IMR-90 (cell line): ENCODE results near the gene COMMD1. TPM values are rescaled to one million over a fixed set of nuclear protein-coding genes. Genes with fewer than 3 reads are reported as not detected.

Source experiments
- ATAC-seq: fragments of 200-7000 bp; cut with Tn5 transposase; 2 replicates; pipeline ENCODE4 v1.9.1; 2020; ENCODE audit warnings: low read depth, mild to moderate bottlenecking, moderate library complexity
- BruUV-seq: library from RNA; stranded (reverse); fragments of 400-500 nt; replicated peaks from 2 replicates; lab custom pipeline; 2021; lab: Mats Ljungman, UMichigan
- CTCF ChIA-PET: fragments of 300-600 bp; formaldehyde crosslinking; extraction: SDS; loops from one replicate; lab custom pipeline; 2021; ENCODE audit warnings: antibody characterized with exemption; lab: Yijun Ruan, JAX
- POLR2A ChIA-PET: fragments of 300-600 bp; sonication (Branson Sonifier 250); formaldehyde crosslinking; loops from one replicate; lab custom pipeline; 2022; ENCODE audit warnings: antibody characterized with exemption; ENCODE audit not compliant: unreplicated experiment; lab: Charles Lee
- DNase-seq: peaks from one replicate; pipeline ENCODE4 v3.0.0; 2013
- H2AFZ ChIP-seq: replicated peaks from 2 replicates; pipeline ENCODE3; 2013; ENCODE audit warnings: low read length, mild to moderate bottlenecking; ENCODE audit not compliant: poor library complexity
- H2AK5ac ChIP-seq: 2 replicates; pipeline ENCODE4 v1.6.1; 2013; ENCODE audit warnings: low read depth, low read length, inconsistent platforms
- H2AK9ac ChIP-seq: replicated peaks from 2 replicates; pipeline ENCODE3; 2013; ENCODE audit warnings: mild to moderate bottlenecking, low read depth, low read length, moderate library complexity; ENCODE audit not compliant: poor library complexity
- H2BK120ac ChIP-seq: 2 replicates; pipeline ENCODE4 v1.6.1; 2013; ENCODE audit warnings: low read depth, low read length, inconsistent platforms
- H2BK15ac ChIP-seq: 3 replicates; pipeline ENCODE4 v1.6.1; 2013; ENCODE audit warnings: low read depth, low read length, inconsistent platforms
- H2BK20ac ChIP-seq: 2 replicates; pipeline ENCODE4 v1.6.1; 2013; ENCODE audit warnings: low read depth, mild to moderate bottlenecking, inconsistent platforms, low read length, moderate library complexity
- H2BK5ac ChIP-seq: 2 replicates; pipeline ENCODE4 v1.6.1; 2013; ENCODE audit warnings: mild to moderate bottlenecking, low read depth, low read length, inconsistent platforms; ENCODE audit not compliant: poor library complexity, severe bottlenecking
- H3K14ac ChIP-seq: replicated peaks from 2 replicates; pipeline ENCODE4 v1.6.1; 2013; ENCODE audit warnings: low read depth, low read length, inconsistent platforms
- H3K18ac ChIP-seq: 2 replicates; pipeline ENCODE4 v1.6.1; 2013; ENCODE audit warnings: low read depth, low read length, control low read depth
- H3K23ac ChIP-seq: 2 replicates; pipeline ENCODE4 v1.6.1; 2013; ENCODE audit warnings: low read depth, low read length, inconsistent platforms
- H3K27ac ChIP-seq: 2 replicates; pipeline ENCODE4 v1.5.1; 2013; ENCODE audit warnings: mild to moderate bottlenecking, control low read depth, low read length; ENCODE audit not compliant: insufficient read depth
- H3K27me3 ChIP-seq: 2 replicates; pipeline ENCODE4 v1.6.1; 2013; ENCODE audit warnings: low read length; ENCODE audit not compliant: control insufficient read depth, insufficient read depth
- H3K36me3 ChIP-seq: 2 replicates; pipeline ENCODE4 v1.6.1; 2013; ENCODE audit warnings: low read length, mixed read lengths; ENCODE audit not compliant: control insufficient read depth, insufficient read depth
- H3K4ac ChIP-seq: 2 replicates; pipeline ENCODE4 v1.6.1; 2013; ENCODE audit warnings: low read depth, low read length, inconsistent platforms
- H3K4me1 ChIP-seq: 2 replicates; pipeline ENCODE4 v1.6.1; 2013; ENCODE audit warnings: low read length, mixed read lengths; ENCODE audit not compliant: control insufficient read depth, insufficient read depth
- H3K4me2 ChIP-seq: 2 replicates; pipeline ENCODE4 v1.6.1; 2013; ENCODE audit warnings: low read depth, mild to moderate bottlenecking, control low read depth, low read length, moderate library complexity
- H3K4me3 ChIP-seq: 2 replicates; pipeline ENCODE4 v1.5.1; 2013; ENCODE audit warnings: low read depth, mild to moderate bottlenecking, control low read depth, low read length, moderate library complexity; ENCODE audit not compliant: insufficient read depth
- H3K56ac ChIP-seq: 2 replicates; pipeline ENCODE4 v1.6.1; 2013; ENCODE audit warnings: low read length, inconsistent platforms; ENCODE audit not compliant: insufficient read depth; ENCODE audit errors: extremely low read depth
- H3K79me1 ChIP-seq, 2 experiments: 2 replicates each; pipeline ENCODE4 v1.6.1; 2013; ENCODE audit warnings: low read length in 2 of 2, inconsistent platforms in 1 of 2, low read depth in 1 of 2
- H3K9ac ChIP-seq: 2 replicates; pipeline ENCODE4 v1.6.1; 2013; ENCODE audit warnings: low read depth, low read length, control low read depth
- H3K9me1 ChIP-seq: 2 replicates; pipeline ENCODE4 v1.6.1; 2013; ENCODE audit warnings: low read length, inconsistent platforms; ENCODE audit not compliant: insufficient read depth
- H3K9me3 ChIP-seq: 2 replicates; pipeline ENCODE4 v1.6.1; 2013; ENCODE audit warnings: low read length; ENCODE audit not compliant: control insufficient read depth, insufficient read depth
- H4K20me1 ChIP-seq: 2 replicates; pipeline ENCODE4 v1.6.1; 2013; ENCODE audit warnings: low read length, inconsistent platforms; ENCODE audit not compliant: insufficient read depth
- H4K5ac ChIP-seq: 2 replicates; pipeline ENCODE4 v1.6.1; 2013; ENCODE audit warnings: mild to moderate bottlenecking, low read depth, low read length, control low read depth
- H4K8ac ChIP-seq, 2 experiments: 2 replicates each; pipeline ENCODE4 v1.6.1; 2013; ENCODE audit warnings: low read depth in 2 of 2, low read length in 2 of 2, control low read depth in 1 of 2, inconsistent platforms in 1 of 2
- H4K91ac ChIP-seq: 2 replicates; pipeline ENCODE4 v1.6.1; 2013; ENCODE audit warnings: low read depth, low read length, inconsistent platforms; ENCODE audit not compliant: insufficient read depth
- CEBPB ChIP-seq: IDR thresholded peaks from 2 replicates; pipeline ENCODE4 v1.6.1; 2012; ENCODE audit warnings: low read depth, low read length, improper control_type of control experiment
- CHD1 ChIP-seq: IDR thresholded peaks from 2 replicates; pipeline ENCODE4 v1.6.1; 2012; ENCODE audit warnings: low read depth, low read length, improper control_type of control experiment
- CTCF ChIP-seq: conservative IDR thresholded peaks from 2 replicates; pipeline ENCODE4 v1.5.1; 2012; ENCODE audit warnings: mild to moderate bottlenecking, low read depth, low read length, improper control_type of control experiment
- ELK1 ChIP-seq: fragments of 150-350 bp; IDR thresholded peaks from 2 replicates; pipeline ENCODE4 v1.6.1; 2016; ENCODE audit warnings: low read depth, mild to moderate bottlenecking, low read length, moderate library complexity, borderline replicate concordance
- FOS ChIP-seq: fragments of 150-350 bp; IDR thresholded peaks from 2 replicates; pipeline ENCODE4 v1.6.1; 2016; ENCODE audit warnings: low read depth, low read length
- MAZ ChIP-seq: IDR thresholded peaks from 2 replicates; pipeline ENCODE4 v1.6.1; 2012; ENCODE audit warnings: low read depth, mild to moderate bottlenecking, low read length, improper control_type of control experiment, moderate library complexity, borderline replicate concordance
- RAD21 ChIP-seq: IDR thresholded peaks from 2 replicates; pipeline ENCODE4 v1.6.1; 2012; ENCODE audit warnings: low read length, improper control_type of control experiment
- RFX5 ChIP-seq: IDR thresholded peaks from 2 replicates; pipeline ENCODE4 v1.8.0; 2012; ENCODE audit warnings: low read depth, mild to moderate bottlenecking, low read length, moderate library complexity
- SMC3 ChIP-seq: fragments of 150-350 bp; IDR thresholded peaks from 2 replicates; pipeline ENCODE4 v1.6.1; 2016; ENCODE audit warnings: low read depth, mild to moderate bottlenecking, antibody characterized with exemption, low read length, moderate library complexity
- dilution Hi-C: fragments of 300-500 bp; cut with HindIII; formaldehyde crosslinking; loops from one replicate; pipeline ENCODE4 v1.14.3; 2018; ENCODE audit warnings: low sequenced_read_pairs; ENCODE audit not compliant: unreplicated experiment
- in situ Hi-C: fragments of 300-500 bp; cut with MboI; formaldehyde crosslinking; loops from 3 replicates; pipeline ENCODE4 v1.14.3; 2019; ENCODE audit warnings: low sequenced_read_pairs, inconsistent platforms, mixed read lengths
- intact Hi-C: fragments of 100-400 bp; cut with micrococcal nuclease; formaldehyde crosslinking; loops from 2 replicates; pipeline ENCODE4 v1.10.0; 2022
- polyA plus RNA-seq, 3 experiments: library from polyadenylated mRNA; depleted of rRNA; stranded (reverse); fragments of >200 nt; gene quantifications; 2 replicates each; pipeline ENCODE4 v1.2.3, GENCODE V29; 2012; ENCODE audit warnings: low replicate concordance in 1 of 3
- total RNA-seq: library from RNA; depleted of rRNA; stranded (reverse); fragments of >200 nt; gene quantifications from 2 replicates; pipeline ENCODE4 v1.2.3, GENCODE V29; 2012

COMMD1 gene
- total and polyA plus RNA-seq, 2 of the 4 experiments (the other 2 are of a cell fraction), result 42.8 to 60.4 TPM

GRCh38 chr2:62143696-62144095, 238.2 kb downstream of the COMMD1 start:
- no peaks in the 10 kb centered on the region for H3K27me3 ChIP-seq
- H3K9ac ChIP-seq, result no peak overlapping the region
- no peaks in the 10 kb centered on the region for H3K36me3 ChIP-seq
- H4K20me1 ChIP-seq, result no peaks in the 10 kb centered on the region
- CTCF ChIA-PET, result interaction anchor here (0.6 kb wide), 1 partner anchor 109 kb away, joined by 3 read pairs; no protein-coding TSS in a partner anchor
- ATAC-seq (no peak), DNase-seq (no peak)
- no peaks in the 10 kb centered on the region for H3K4me1 ChIP-seq
- no peak overlapping the region for H3K4me3 ChIP-seq
- no peak overlapping the region for H3K4ac ChIP-seq
- no peak overlapping the region for H2BK20ac ChIP-seq
- in situ Hi-C loops (no loop called here), intact Hi-C loops (no loop called here), dilution Hi-C loops (no loop called here)
- H3K27ac ChIP-seq, result no peak overlapping the region
- no TSS peak for BruUV-seq
- no peak overlapping the region for H2AK9ac ChIP-seq
- no peak overlapping the region for H3K14ac ChIP-seq
- H2BK120ac ChIP-seq, result no peak overlapping the region
- no peaks in the 10 kb centered on the region for H3K9me3 ChIP-seq
- no peak for TF ChIP-seq CHD1
- TF ChIP-seq FOS, result no peak
- no peak for TF ChIP-seq CEBPB
- no peak for TF ChIP-seq CTCF
- TF ChIP-seq RAD21, result no peak
- no peak for TF ChIP-seq SMC3
- no peak for TF ChIP-seq RFX5
- no peak for TF ChIP-seq MAZ
- TF ChIP-seq ELK1, result no peak
- POLR2A ChIA-PET, result no interaction called here
- no peak overlapping the region for H3K4me2 ChIP-seq
- H3K9me1 ChIP-seq, result no peaks in the 10 kb centered on the region
- no peak overlapping the region for H2BK15ac ChIP-seq
- H4K8ac ChIP-seq, result no peak overlapping the region
- H4K5ac ChIP-seq, result no peak overlapping the region
- no peak overlapping the region for H2AK5ac ChIP-seq
- H2AFZ ChIP-seq, result no peak overlapping the region
- H3K23ac ChIP-seq, result no peak overlapping the region
- no peak overlapping the region for H4K91ac ChIP-seq
- no peak overlapping the region for H3K18ac ChIP-seq
- no peaks in the 10 kb centered on the region; a peak in 1 of 4 replicates for H3K79me1 ChIP-seq
- no peak overlapping the region for H2BK5ac ChIP-seq
- no peak overlapping the region for H3K56ac ChIP-seq
